Adrenal gland (tissue), 12 donors: ENCODE data around the gene HTR5A. TPM values are rescaled to one million over a fixed set of nuclear protein-coding genes. Genes with fewer than 3 reads are reported as not detected.

Experiments used
- DNase-seq, 7 donors: peaks; one replicate each; pipeline ENCODE4 v3.0.0-alpha.2; 2019 to 2020
- H3K27ac ChIP-seq, 5 donors: fragments of 200-600 bp; sonication (generic) in 4 of 5; 1 replicate in 3 of 5; 2 replicates in 2 of 5; pipeline versions ENCODE4 v1.5.1 to v1.8.0; 2016 to 2020; ENCODE audit warnings: mild to moderate bottlenecking in 1 of 5
- H3K27me3 ChIP-seq: fragments of 200-600 bp; 2 replicates; pipeline ENCODE4 v1.8.0; 2021
- H3K36me3 ChIP-seq, 2 donors: fragments of 200-600 bp; replicated peaks in 1 of 2; 1 replicate in 1 of 2; 2 replicates in 1 of 2; pipeline versions ENCODE4 v1.5.1 to v1.8.0; 2018 to 2022
- H3K4me1 ChIP-seq, 2 donors: fragments of 200-600 bp; replicated peaks in 1 of 2; 1 replicate in 1 of 2; 2 replicates in 1 of 2; pipeline versions ENCODE4 v1.5.1 to v1.8.0; 2018 to 2021
- H3K4me3 ChIP-seq, 4 donors: fragments of 200-600 bp; sonication (generic) in 3 of 4; one replicate each; pipeline ENCODE4 v1.5.1; 2016 to 2018
- H3K9me3 ChIP-seq, 3 donors: fragments of 200-600 bp; sonication (generic) in 1 of 3; replicated peaks in 1 of 3; 1 replicate in 2 of 3; 2 replicates in 1 of 3; pipeline versions ENCODE4 v1.5.1 to v1.8.0; 2016 to 2021
- POLR2A ChIP-seq, 2 donors: fragments of 450-650 bp; IDR thresholded peaks; one replicate each; pipeline ENCODE4 v1.6.1; 2017; ENCODE audit warnings: antibody characterized with exemption in 2 of 2, mild to moderate bottlenecking in 2 of 2, moderate library complexity in 1 of 2
- WGBS, 4 donors: extraction: QIAGEN DNeasy Blood & Tissue Kit in 2 of 4; methylation state at CpG; one replicate each; pipeline versions ENCODE4 v1.1.5 to v1.1.7; 2013 to 2017; 5-methylcytosine and 5-hydroxymethylcytosine counted together
- intact Hi-C, 2 donors: fragments of 100-400 bp; cut with DNase I; formaldehyde crosslinking; loops; one replicate each; pipeline versions ENCODE4 v1.14.1 to v1.15.0; 2022 to 2023
- polyA plus RNA-seq, 3 donors: library from polyadenylated mRNA; stranded (reverse); fragments of 200-250 nt in 2 of 3; fragments of 350-450 nt in 1 of 3; fragmentation: Illumina TruSeq in 1 of 3; extraction: RNeasy Lipid Tissue Mini Kit (QIAGEN cat#74804) in 1 of 3; gene quantifications; one replicate each; pipeline ENCODE4 v1.2.3, GENCODE V29; 2013 to 2014
- total RNA-seq, 9 donors: library from RNA; depleted of rRNA in 4 of 9; stranded (reverse); fragments of >200 nt in 4 of 9; fragments of 120-200 nt in 1 of 9; fragmentation: NEBNext Ultra II Directional in 1 of 9; extraction: Animal tissue kit (Norgen Biotek cat#: 25700) in 1 of 9; gene quantifications; one replicate each; pipeline versions ENCODE4 v1.1.0 to v1.2.4, GENCODE V29; 2013 to 2023
- TF ChIP-seq, protein P1 (sequence below), 6 experiments: fragments of 450-650 bp in 4 of 6; fragments of 200-600 bp in 2 of 6; sonication (generic) in 1 of 6; IDR thresholded peaks; 1 replicate in 5 of 6; 2 replicates in 1 of 6; pipeline versions ENCODE4 v1.5.1 to v1.8.0; 2016 to 2021; ENCODE audit warnings: antibody characterized with exemption in 6 of 6, mild to moderate bottlenecking in 2 of 6, moderate library complexity in 1 of 6
- donor health status: healthy with polysubstance abuse.
- donor health status: Bipolar disorder and iron deficiency.
- donor health status: DM: yes; HTN: yes; CAD: no.
- donor health status: DM: no; HTN: no; CAD: no.
- donor health status: DM: no; HTN: no; CAD: no.
- donor health status: DM: yes; HTN: yes; CAD: no.

The HTR5A gene
- total and polyA plus RNA-seq, 12 donors, result not detected

DNA sequence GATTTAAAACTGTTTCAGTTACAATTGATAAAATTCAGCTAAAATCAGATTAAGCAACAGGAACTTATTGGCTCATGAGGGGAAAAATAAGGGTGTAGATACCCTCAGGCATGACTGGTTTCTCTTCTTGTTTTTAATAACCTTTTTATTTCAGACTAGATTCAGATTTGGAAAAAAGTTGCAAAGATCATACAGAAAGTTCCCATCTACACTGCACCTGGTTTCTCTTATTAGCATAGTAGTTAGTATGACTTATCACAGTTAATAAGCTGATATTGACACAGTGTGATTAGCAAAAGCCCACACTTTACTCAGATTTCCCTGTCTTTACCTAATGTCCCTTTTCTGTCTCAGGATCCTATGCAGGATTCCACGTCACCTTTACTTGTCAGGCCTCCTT, 53.3 kb downstream of the HTR5A start:
- Histone ChIP-seq H3K36me3 (no peaks in the 10 kb centered on the region), H3K27me3 (no peaks in the 10 kb centered on the region)
- 68 to 86% (median 74%) methylated on average over 1 of the region's 1 CpG for WGBS, 4 donors

DNA sequence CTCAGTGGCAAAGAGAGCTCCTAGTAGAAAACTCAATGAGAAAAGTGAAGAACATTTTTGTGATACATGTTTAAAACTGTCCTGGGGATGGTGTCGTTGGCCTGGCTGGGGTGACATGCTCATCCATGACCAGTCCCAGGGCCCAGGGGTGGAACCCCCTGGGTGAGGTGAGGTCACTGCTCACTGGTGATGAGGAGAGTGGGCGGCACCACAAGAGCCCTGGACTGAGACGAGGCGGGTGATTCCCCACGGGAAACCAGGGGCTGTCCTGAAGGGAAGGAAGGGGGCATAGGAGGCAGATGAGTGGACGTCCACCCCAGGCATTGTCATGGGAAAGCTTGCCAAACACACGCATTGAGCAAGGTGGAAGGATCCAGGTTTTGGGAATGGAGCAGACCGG, 54.6 kb downstream of the HTR5A start:
- H3K36me3 ChIP-seq, result no peaks in the 10 kb centered on the region
- no peak overlapping the region for H3K4me3 ChIP-seq
- H3K27ac ChIP-seq, result no peak overlapping the region
- 70 to 78% (median 74%) methylated on average over 8 of the region's 8 CpGs for WGBS, 4 donors
- peak in 1 of 7 donors; percentile 28 for DNase-seq
- H3K27me3 ChIP-seq, result no peaks in the 10 kb centered on the region
- H3K4me1 ChIP-seq, result no peaks in the 10 kb centered on the region
- TF ChIP-seq POLR2A (IDR thresholded peaks at IDR 0.05), result no peak
- TF ChIP-seq, protein P1, sequence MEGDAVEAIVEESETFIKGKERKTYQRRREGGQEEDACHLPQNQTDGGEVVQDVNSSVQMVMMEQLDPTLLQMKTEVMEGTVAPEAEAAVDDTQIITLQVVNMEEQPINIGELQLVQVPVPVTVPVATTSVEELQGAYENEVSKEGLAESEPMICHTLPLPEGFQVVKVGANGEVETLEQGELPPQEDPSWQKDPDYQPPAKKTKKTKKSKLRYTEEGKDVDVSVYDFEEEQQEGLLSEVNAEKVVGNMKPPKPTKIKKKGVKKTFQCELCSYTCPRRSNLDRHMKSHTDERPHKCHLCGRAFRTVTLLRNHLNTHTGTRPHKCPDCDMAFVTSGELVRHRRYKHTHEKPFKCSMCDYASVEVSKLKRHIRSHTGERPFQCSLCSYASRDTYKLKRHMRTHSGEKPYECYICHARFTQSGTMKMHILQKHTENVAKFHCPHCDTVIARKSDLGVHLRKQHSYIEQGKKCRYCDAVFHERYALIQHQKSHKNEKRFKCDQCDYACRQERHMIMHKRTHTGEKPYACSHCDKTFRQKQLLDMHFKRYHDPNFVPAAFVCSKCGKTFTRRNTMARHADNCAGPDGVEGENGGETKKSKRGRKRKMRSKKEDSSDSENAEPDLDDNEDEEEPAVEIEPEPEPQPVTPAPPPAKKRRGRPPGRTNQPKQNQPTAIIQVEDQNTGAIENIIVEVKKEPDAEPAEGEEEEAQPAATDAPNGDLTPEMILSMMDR (IDR thresholded peaks at IDR 0.05), result no peak
- intact Hi-C loops, result no loop called here
- H3K9me3 ChIP-seq, result no peaks in the 10 kb centered on the region

More for the DNA sequence above, 53.3 kb downstream of the HTR5A start:
- Histone ChIP-seq H3K4me3 (no peak overlapping the region), H3K4me1 (no peaks in the 10 kb centered on the region), H3K9me3 (no peaks in the 10 kb centered on the region), H3K27ac (no peak overlapping the region)
- DNase-seq, result no peak
- TF ChIP-seq POLR2A (IDR thresholded peaks at IDR 0.05), result no peak
- TF ChIP-seq, protein P1 (IDR thresholded peaks at IDR 0.05), result no peak
- intact Hi-C loops, result no loop called here

DNA sequence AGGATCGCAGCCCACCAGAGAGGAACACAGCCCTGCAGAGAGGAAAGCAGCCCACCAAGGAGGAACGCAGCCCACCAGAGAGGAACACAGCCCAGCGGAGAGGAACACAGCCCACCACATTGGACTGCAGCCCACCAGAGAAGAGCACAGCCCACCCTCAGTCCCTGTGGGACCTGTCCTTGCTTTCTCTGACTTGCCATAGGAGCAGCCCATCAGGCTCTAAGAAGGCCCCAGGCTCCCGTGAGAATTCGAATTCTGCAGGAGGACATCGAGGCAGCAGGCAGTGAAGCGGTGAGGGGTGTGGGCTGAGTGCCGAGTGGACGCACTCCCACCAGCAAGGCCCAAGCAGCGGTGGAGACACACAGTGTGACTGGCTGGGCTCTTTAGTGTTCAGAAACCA, 59.1 kb downstream of the HTR5A start:
- TF ChIP-seq, protein P1 (IDR thresholded peaks at IDR 0.05), result no peak
- no peak for TF ChIP-seq POLR2A (IDR thresholded peaks at IDR 0.05)
- intact Hi-C loops, result no loop called here
- 87 to 93% (median 91%) methylated on average over 9 to 10 of the region's 10 CpGs for WGBS, 4 donors
- no peaks in the 10 kb centered on the region for H3K4me1 ChIP-seq
- H3K4me3 ChIP-seq, result no peak overlapping the region
- no peaks in the 10 kb centered on the region for H3K9me3 ChIP-seq
- no peak overlapping the region for H3K27ac ChIP-seq
- H3K27me3 ChIP-seq, result no peaks in the 10 kb centered on the region
- no peak for DNase-seq
- H3K36me3 ChIP-seq, result no peaks in the 10 kb centered on the region

DNA sequence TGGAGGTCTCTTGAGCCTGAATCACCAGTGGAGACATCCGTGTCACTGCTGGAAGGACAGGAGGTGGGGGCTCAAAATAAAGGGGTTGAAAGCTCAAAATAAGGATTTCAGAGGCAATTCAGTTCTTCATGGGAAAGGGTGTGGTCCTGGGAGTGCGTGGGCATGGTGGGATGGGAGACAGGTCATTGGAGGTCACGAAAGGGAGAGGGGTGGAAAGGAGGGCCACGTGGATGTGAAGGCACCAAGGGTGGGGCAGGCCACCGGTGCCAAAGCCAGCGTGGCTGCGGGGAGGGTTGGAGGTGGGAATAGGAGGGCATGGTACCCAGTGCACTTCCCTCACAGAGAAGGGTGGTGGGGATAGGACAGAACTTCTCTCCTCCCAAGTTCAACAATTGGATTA, 59.7 kb downstream of the HTR5A start:
- Histone ChIP-seq H3K27me3 (no peaks in the 10 kb centered on the region), H3K4me3 (no peak overlapping the region), H3K36me3 (no peaks in the 10 kb centered on the region), H3K27ac (no peak overlapping the region), H3K9me3 (no peaks in the 10 kb centered on the region), H3K4me1 (no peaks in the 10 kb centered on the region)
- DNase-seq, result no peak
- 80 to 87% (median 84%) methylated on average over 7 of the region's 7 CpGs for WGBS, 4 donors
- intact Hi-C loops, result no loop called here
- TF ChIP-seq, protein P1 (IDR thresholded peaks at IDR 0.05), result no peak
- no peak for TF ChIP-seq POLR2A (IDR thresholded peaks at IDR 0.05)
